ENCODE results near the gene LDAF1.

LDAF1 gene

GRCh38 chr16:21128991-21129390 is 29.5 kb upstream of the LDAF1 start:
- no peaks in the 10 kb centered on the region for H3K27me3 ChIP-seq (ENCODE audit: insufficient read depth, poor library complexity, severe bottlenecking)
- DNase-seq (ENCODE audit: low read depth in 1 of 2, low spot score in 1 of 2): no peak
- TF ChIP-seq POLR2AphosphoS5 (IDR thresholded peaks at IDR 0.05; ENCODE audit: low read depth) (no peak), CTCF (IDR thresholded peaks at IDR 0.05; ENCODE audit: insufficient read depth, low read length) (no peak)

GRCh38 chr16:21130811-21131210 is 27.7 kb upstream of the LDAF1 start:
- no peak for TF ChIP-seq POLR2AphosphoS5 (IDR thresholded peaks at IDR 0.05; ENCODE audit: low read depth)
- no peak for TF ChIP-seq CTCF (IDR thresholded peaks at IDR 0.05; ENCODE audit: insufficient read depth, low read length)
- no peak for TF ChIP-seq GABPA (IDR thresholded peaks at IDR 0.05; ENCODE audit: low read depth)
- no peak for TF ChIP-seq SPI1 (IDR thresholded peaks at IDR 0.05; ENCODE audit: borderline replicate concordance, low read depth)
- no peak for TF ChIP-seq REST (IDR thresholded peaks at IDR 0.05; ENCODE audit: insufficient replicate concordance, low read depth)
- Histone ChIP-seq H3K27ac (replicated peaks) (no peak overlapping the region), H3K4me3 (replicated peaks; ENCODE audit: insufficient read depth, low read length) (no peak overlapping the region), H3K27me3 (ENCODE audit: insufficient read depth, poor library complexity, severe bottlenecking) (no peaks in the 10 kb centered on the region)
- DNase-seq (ENCODE audit: low read depth in 1 of 2, low spot score in 1 of 2): no peak

More at GRCh38 chr16:21128991-21129390, 29.5 kb upstream of the LDAF1 start:
- H3K4me3 ChIP-seq (replicated peaks; ENCODE audit: insufficient read depth, low read length): no peak overlapping the region
- no peak overlapping the region for H3K27ac ChIP-seq (replicated peaks)

GRCh38 chr16:21134053-21134452 is 24.4 kb upstream of the LDAF1 start:
- no peak for DNase-seq (ENCODE audit: low read depth in 1 of 2, low spot score in 1 of 2)
- no peaks in the 10 kb centered on the region for H3K27me3 ChIP-seq (ENCODE audit: insufficient read depth, poor library complexity, severe bottlenecking)

More at GRCh38 chr16:21134053-21134452, 24.4 kb upstream of the LDAF1 start:
- H3K27ac ChIP-seq (replicated peaks): no peak overlapping the region
- TF ChIP-seq POLR2AphosphoS5 (IDR thresholded peaks at IDR 0.05; ENCODE audit: low read depth) (no peak), GABPA (IDR thresholded peaks at IDR 0.05; ENCODE audit: low read depth) (no peak), SPI1 (IDR thresholded peaks at IDR 0.05; ENCODE audit: borderline replicate concordance, low read depth) (no peak), REST (IDR thresholded peaks at IDR 0.05; ENCODE audit: insufficient replicate concordance, low read depth) (no peak), CTCF (IDR thresholded peaks at IDR 0.05; ENCODE audit: insufficient read depth, low read length) (no peak)
- H3K4me3 ChIP-seq (replicated peaks; ENCODE audit: insufficient read depth, low read length): no peak overlapping the region
